ENCODE results near the gene METTL22. TPM values are rescaled to one million over a fixed set of nuclear protein-coding genes. Genes with fewer than 3 reads are reported as not detected.

The METTL22 gene
- total and polyA plus RNA-seq, 4 donors: 6.5 to 17.9 (median 14.4) TPM

DNA sequence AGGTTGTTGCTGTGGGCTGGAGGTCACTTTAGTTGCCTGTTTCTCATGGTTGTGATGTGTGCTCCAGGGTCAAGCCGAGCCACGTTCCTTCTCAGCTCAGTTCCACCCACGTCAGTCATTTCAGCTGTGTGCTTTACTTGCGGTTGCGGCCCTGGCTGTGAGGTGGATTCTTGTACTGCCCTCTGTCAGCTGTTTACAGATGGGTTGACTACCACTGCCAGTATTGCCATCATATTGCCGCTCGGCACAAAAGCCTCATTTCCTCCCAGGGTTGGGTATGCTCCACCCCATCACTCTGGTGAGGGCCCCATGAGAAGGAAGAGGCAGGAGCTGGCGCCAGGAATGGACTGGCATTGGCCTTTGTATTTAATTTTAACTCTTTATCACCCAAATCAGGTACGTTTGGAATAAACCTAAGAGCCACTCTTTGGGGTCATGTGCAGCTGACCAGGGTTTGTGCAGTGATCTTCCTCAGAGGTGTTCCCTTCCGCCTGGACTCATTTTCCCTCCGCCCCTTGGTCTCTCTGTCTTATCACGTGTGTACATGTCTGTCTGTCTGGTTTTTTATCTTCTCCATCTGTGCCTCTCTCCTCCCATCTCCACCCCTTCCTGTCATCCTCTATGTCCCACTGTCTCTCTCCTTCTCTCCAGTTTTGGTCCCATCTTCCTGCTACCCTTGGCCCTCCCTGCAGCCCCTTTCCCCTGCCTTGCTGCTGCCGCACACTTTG, 25.0 kb downstream of the METTL22 start (continued):
- TF ChIP-seq FOXA1 (IDR thresholded peaks at IDR 0.05): no peak

GRCh38 chr16:8647721-8648318, 26.3 kb downstream of the METTL22 start:
- H3K9me3 ChIP-seq (ENCODE audit: control insufficient read depth in 4 of 4, low read length in 3 of 4): no peaks in the 10 kb centered on the region
- no peak for DNase-seq (ENCODE audit: low spot score)
- no peak overlapping the region for H3K4me3 ChIP-seq (ENCODE audit: low read depth in 1 of 3, low read length in 3 of 3)
- TF ChIP-seq, protein P1, sequence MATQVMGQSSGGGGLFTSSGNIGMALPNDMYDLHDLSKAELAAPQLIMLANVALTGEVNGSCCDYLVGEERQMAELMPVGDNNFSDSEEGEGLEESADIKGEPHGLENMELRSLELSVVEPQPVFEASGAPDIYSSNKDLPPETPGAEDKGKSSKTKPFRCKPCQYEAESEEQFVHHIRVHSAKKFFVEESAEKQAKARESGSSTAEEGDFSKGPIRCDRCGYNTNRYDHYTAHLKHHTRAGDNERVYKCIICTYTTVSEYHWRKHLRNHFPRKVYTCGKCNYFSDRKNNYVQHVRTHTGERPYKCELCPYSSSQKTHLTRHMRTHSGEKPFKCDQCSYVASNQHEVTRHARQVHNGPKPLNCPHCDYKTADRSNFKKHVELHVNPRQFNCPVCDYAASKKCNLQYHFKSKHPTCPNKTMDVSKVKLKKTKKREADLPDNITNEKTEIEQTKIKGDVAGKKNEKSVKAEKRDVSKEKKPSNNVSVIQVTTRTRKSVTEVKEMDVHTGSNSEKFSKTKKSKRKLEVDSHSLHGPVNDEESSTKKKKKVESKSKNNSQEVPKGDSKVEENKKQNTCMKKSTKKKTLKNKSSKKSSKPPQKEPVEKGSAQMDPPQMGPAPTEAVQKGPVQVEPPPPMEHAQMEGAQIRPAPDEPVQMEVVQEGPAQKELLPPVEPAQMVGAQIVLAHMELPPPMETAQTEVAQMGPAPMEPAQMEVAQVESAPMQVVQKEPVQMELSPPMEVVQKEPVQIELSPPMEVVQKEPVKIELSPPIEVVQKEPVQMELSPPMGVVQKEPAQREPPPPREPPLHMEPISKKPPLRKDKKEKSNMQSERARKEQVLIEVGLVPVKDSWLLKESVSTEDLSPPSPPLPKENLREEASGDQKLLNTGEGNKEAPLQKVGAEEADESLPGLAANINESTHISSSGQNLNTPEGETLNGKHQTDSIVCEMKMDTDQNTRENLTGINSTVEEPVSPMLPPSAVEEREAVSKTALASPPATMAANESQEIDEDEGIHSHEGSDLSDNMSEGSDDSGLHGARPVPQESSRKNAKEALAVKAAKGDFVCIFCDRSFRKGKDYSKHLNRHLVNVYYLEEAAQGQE (IDR thresholded peaks at IDR 0.05): no peak
- TF ChIP-seq YY1 (IDR thresholded peaks at IDR 0.05): no peak
- TF ChIP-seq JUND (IDR thresholded peaks at IDR 0.05): no peak
- TF ChIP-seq HNF4G (IDR thresholded peaks at IDR 0.05): no peak
- TF ChIP-seq EGR1 (IDR thresholded peaks at IDR 0.05; ENCODE audit: low read depth in 2 of 2): no peak
- TF ChIP-seq, protein P2, sequence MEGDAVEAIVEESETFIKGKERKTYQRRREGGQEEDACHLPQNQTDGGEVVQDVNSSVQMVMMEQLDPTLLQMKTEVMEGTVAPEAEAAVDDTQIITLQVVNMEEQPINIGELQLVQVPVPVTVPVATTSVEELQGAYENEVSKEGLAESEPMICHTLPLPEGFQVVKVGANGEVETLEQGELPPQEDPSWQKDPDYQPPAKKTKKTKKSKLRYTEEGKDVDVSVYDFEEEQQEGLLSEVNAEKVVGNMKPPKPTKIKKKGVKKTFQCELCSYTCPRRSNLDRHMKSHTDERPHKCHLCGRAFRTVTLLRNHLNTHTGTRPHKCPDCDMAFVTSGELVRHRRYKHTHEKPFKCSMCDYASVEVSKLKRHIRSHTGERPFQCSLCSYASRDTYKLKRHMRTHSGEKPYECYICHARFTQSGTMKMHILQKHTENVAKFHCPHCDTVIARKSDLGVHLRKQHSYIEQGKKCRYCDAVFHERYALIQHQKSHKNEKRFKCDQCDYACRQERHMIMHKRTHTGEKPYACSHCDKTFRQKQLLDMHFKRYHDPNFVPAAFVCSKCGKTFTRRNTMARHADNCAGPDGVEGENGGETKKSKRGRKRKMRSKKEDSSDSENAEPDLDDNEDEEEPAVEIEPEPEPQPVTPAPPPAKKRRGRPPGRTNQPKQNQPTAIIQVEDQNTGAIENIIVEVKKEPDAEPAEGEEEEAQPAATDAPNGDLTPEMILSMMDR (IDR thresholded peaks at IDR 0.05; ENCODE audit: low read depth, low read length, missing input control): no peak
- no peak for TF ChIP-seq RAD21 (IDR thresholded peaks at IDR 0.05)
- no peak for TF ChIP-seq RXRA (IDR thresholded peaks at IDR 0.05)
- TF ChIP-seq, protein P3, sequence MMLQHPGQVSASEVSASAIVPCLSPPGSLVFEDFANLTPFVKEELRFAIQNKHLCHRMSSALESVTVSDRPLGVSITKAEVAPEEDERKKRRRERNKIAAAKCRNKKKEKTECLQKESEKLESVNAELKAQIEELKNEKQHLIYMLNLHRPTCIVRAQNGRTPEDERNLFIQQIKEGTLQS (IDR thresholded peaks at IDR 0.05): no peak
- no peak for TF ChIP-seq GABPA (IDR thresholded peaks at IDR 0.05 in 1 of 2, conservative IDR thresholded peaks at IDR 0.05 in 1 of 2)
- TF ChIP-seq HNF4A (conservative IDR thresholded peaks at IDR 0.05): no peak
- TF ChIP-seq TAF1 (conservative IDR thresholded peaks at IDR 0.05): no peak
- no peak for TF ChIP-seq FOXA1 (IDR thresholded peaks at IDR 0.05)
- TF ChIP-seq, protein P4, sequence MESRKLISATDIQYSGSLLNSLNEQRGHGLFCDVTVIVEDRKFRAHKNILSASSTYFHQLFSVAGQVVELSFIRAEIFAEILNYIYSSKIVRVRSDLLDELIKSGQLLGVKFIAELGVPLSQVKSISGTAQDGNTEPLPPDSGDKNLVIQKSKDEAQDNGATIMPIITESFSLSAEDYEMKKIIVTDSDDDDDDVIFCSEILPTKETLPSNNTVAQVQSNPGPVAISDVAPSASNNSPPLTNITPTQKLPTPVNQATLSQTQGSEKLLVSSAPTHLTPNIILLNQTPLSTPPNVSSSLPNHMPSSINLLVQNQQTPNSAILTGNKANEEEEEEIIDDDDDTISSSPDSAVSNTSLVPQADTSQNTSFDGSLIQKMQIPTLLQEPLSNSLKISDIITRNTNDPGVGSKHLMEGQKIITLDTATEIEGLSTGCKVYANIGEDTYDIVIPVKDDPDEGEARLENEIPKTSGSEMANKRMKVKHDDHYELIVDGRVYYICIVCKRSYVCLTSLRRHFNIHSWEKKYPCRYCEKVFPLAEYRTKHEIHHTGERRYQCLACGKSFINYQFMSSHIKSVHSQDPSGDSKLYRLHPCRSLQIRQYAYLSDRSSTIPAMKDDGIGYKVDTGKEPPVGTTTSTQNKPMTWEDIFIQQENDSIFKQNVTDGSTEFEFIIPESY (IDR thresholded peaks at IDR 0.05): no peak
- TF ChIP-seq NR2F2 (IDR thresholded peaks at IDR 0.05): no peak
- no peak for TF ChIP-seq FOXA2 (IDR thresholded peaks at IDR 0.05)
- TF ChIP-seq MAX (IDR thresholded peaks at IDR 0.05): no peak
- TF ChIP-seq SP1 (IDR thresholded peaks at IDR 0.05): no peak
- H3K27ac ChIP-seq (ENCODE audit: low read depth in 1 of 2, low read length in 2 of 2): no peak overlapping the region
- no peaks in the 10 kb centered on the region for H3K4me1 ChIP-seq (ENCODE audit: control insufficient read depth in 4 of 4, insufficient read depth in 4 of 4, low read length in 3 of 4)
- WGBS: 77% methylated on average over 9 of the region's 9 CpGs
- H3K36me3 ChIP-seq (ENCODE audit: control insufficient read depth in 4 of 4, insufficient read depth in 3 of 4, low read depth in 1 of 4, low read length in 3 of 4): peaks cover 18 to 55% (median 31%) of the 10 kb centered on the region in 4 donors
- no peaks in the 10 kb centered on the region for H3K27me3 ChIP-seq (ENCODE audit: control insufficient read depth in 4 of 4, insufficient read depth in 4 of 4, low read length in 3 of 4)
- H3K9ac ChIP-seq (ENCODE audit: low read depth in 1 of 2, low read length in 2 of 2): no peak overlapping the region

Measured in liver (tissue), 9 donors.